ENCODE data around the gene SULT4A1. TPM values are rescaled to one million over a fixed set of nuclear protein-coding genes. Genes with fewer than 3 reads are reported as not detected.

The SULT4A1 gene
- total RNA-seq, 4 donors from 2014 or later: 2.1 TPM; not detected in 3

- Histone ChIP-seq H3K4me3 (no peak overlapping the region), H3K27me3 (no peaks in the 10 kb centered on the region), H3K27ac (no peak overlapping the region), H3K4me1 (no peaks in the 10 kb centered on the region), H3K36me3 (no peaks in the 10 kb centered on the region), H3K9me3 (no peaks in the 10 kb centered on the region)
- no peak for TF ChIP-seq CTCF (IDR thresholded peaks at IDR 0.05)
- TF ChIP-seq POLR2A (IDR thresholded peaks at IDR 0.05): no peak
- no peak for DNase-seq
- intact Hi-C loops (cut with DNase I; ENCODE audit: low total_unique reads): no loop called here
Observed at GRCh38 chr22:43823911-43824665, 38.2 kb downstream of the SULT4A1 start.

GRCh38 chr22:43823353-43823908 is 38.9 kb downstream of the SULT4A1 start:
- no peak for DNase-seq
- H3K27me3 ChIP-seq: no peaks in the 10 kb centered on the region
- no peak overlapping the region for H3K27ac ChIP-seq
- H3K36me3 ChIP-seq: no peaks in the 10 kb centered on the region
- TF ChIP-seq CTCF (IDR thresholded peaks at IDR 0.05) (no peak), POLR2A (IDR thresholded peaks at IDR 0.05) (no peak)
- no peaks in the 10 kb centered on the region for H3K9me3 ChIP-seq
- intact Hi-C loops (cut with DNase I; ENCODE audit: low total_unique reads): no loop called here
- H3K4me3 ChIP-seq: no peak overlapping the region
- no peaks in the 10 kb centered on the region for H3K4me1 ChIP-seq

GRCh38 chr22:43821606-43822425 is 40.5 kb downstream of the SULT4A1 start:
- H3K27ac ChIP-seq: no peak overlapping the region
- TF ChIP-seq POLR2A (IDR thresholded peaks at IDR 0.05): no peak
- no peak for TF ChIP-seq CTCF (IDR thresholded peaks at IDR 0.05)
- H3K36me3 ChIP-seq: no peaks in the 10 kb centered on the region
- intact Hi-C loops (cut with DNase I; ENCODE audit: low total_unique reads): no loop called here
- H3K27me3 ChIP-seq: no peaks in the 10 kb centered on the region
- H3K4me3 ChIP-seq: no peak overlapping the region
- no peaks in the 10 kb centered on the region for H3K9me3 ChIP-seq
- DNase-seq: no peak
- H3K4me1 ChIP-seq: no peaks in the 10 kb centered on the region

GRCh38 chr22:43820651-43821305 is 41.5 kb downstream of the SULT4A1 start:
- H3K27ac ChIP-seq: no peak overlapping the region
- H3K4me3 ChIP-seq: no peak overlapping the region
- intact Hi-C loops (cut with DNase I; ENCODE audit: low total_unique reads): no loop called here
- TF ChIP-seq POLR2A (IDR thresholded peaks at IDR 0.05) (no peak), CTCF (IDR thresholded peaks at IDR 0.05) (no peak)
- DNase-seq: no peak
- no peaks in the 10 kb centered on the region for H3K9me3 ChIP-seq
- H3K36me3 ChIP-seq: no peaks in the 10 kb centered on the region
- no peaks in the 10 kb centered on the region for H3K27me3 ChIP-seq
- no peaks in the 10 kb centered on the region for H3K4me1 ChIP-seq
